IMR-90 (cell line): ENCODE data around the gene MAP3K3. TPM values are rescaled to one million over a fixed set of nuclear protein-coding genes. Genes with fewer than 3 reads are reported as not detected.
A peak's percentile ranks its signal among the peaks of the same experiment; 100 is the strongest.

Experiments
- ATAC-seq: fragments of 200-7000 bp; cut with Tn5 transposase; 2 replicates; pipeline ENCODE4 v1.9.1; 2020; ENCODE audit warnings: low read depth, mild to moderate bottlenecking, moderate library complexity
- BruUV-seq: library from RNA; stranded (reverse); fragments of 400-500 nt; replicated peaks from 2 replicates; lab custom pipeline; 2021; lab: Mats Ljungman, UMichigan
- CTCF ChIA-PET: fragments of 300-600 bp; formaldehyde crosslinking; extraction: SDS; loops from one replicate; lab custom pipeline; 2021; ENCODE audit warnings: antibody characterized with exemption; lab: Yijun Ruan, JAX
- POLR2A ChIA-PET: fragments of 300-600 bp; sonication (Branson Sonifier 250); formaldehyde crosslinking; loops from one replicate; lab custom pipeline; 2022; ENCODE audit warnings: antibody characterized with exemption; ENCODE audit not compliant: unreplicated experiment; lab: Charles Lee
- DNase-seq: peaks from one replicate; pipeline ENCODE4 v3.0.0; 2013
- H2AFZ ChIP-seq: replicated peaks from 2 replicates; pipeline ENCODE3; 2013; ENCODE audit warnings: low read length, mild to moderate bottlenecking; ENCODE audit not compliant: poor library complexity
- H2AK5ac ChIP-seq: 2 replicates; pipeline ENCODE4 v1.6.1; 2013; ENCODE audit warnings: low read depth, low read length, inconsistent platforms
- H2AK9ac ChIP-seq: replicated peaks from 2 replicates; pipeline ENCODE3; 2013; ENCODE audit warnings: mild to moderate bottlenecking, low read depth, low read length, moderate library complexity; ENCODE audit not compliant: poor library complexity
- H2BK120ac ChIP-seq: 2 replicates; pipeline ENCODE4 v1.6.1; 2013; ENCODE audit warnings: low read depth, low read length, inconsistent platforms
- H2BK15ac ChIP-seq: 3 replicates; pipeline ENCODE4 v1.6.1; 2013; ENCODE audit warnings: low read depth, low read length, inconsistent platforms
- H2BK20ac ChIP-seq: 2 replicates; pipeline ENCODE4 v1.6.1; 2013; ENCODE audit warnings: low read depth, mild to moderate bottlenecking, inconsistent platforms, low read length, moderate library complexity
- H2BK5ac ChIP-seq: 2 replicates; pipeline ENCODE4 v1.6.1; 2013; ENCODE audit warnings: mild to moderate bottlenecking, low read depth, low read length, inconsistent platforms; ENCODE audit not compliant: poor library complexity, severe bottlenecking
- H3K14ac ChIP-seq: replicated peaks from 2 replicates; pipeline ENCODE4 v1.6.1; 2013; ENCODE audit warnings: low read depth, low read length, inconsistent platforms
- H3K18ac ChIP-seq: 2 replicates; pipeline ENCODE4 v1.6.1; 2013; ENCODE audit warnings: low read depth, low read length, control low read depth
- H3K23ac ChIP-seq: 2 replicates; pipeline ENCODE4 v1.6.1; 2013; ENCODE audit warnings: low read depth, low read length, inconsistent platforms
- H3K27ac ChIP-seq: 2 replicates; pipeline ENCODE4 v1.5.1; 2013; ENCODE audit warnings: mild to moderate bottlenecking, control low read depth, low read length; ENCODE audit not compliant: insufficient read depth
- H3K27me3 ChIP-seq: 2 replicates; pipeline ENCODE4 v1.6.1; 2013; ENCODE audit warnings: low read length; ENCODE audit not compliant: control insufficient read depth, insufficient read depth
- H3K36me3 ChIP-seq: 2 replicates; pipeline ENCODE4 v1.6.1; 2013; ENCODE audit warnings: low read length, mixed read lengths; ENCODE audit not compliant: control insufficient read depth, insufficient read depth
- H3K4ac ChIP-seq: 2 replicates; pipeline ENCODE4 v1.6.1; 2013; ENCODE audit warnings: low read depth, low read length, inconsistent platforms
- H3K4me1 ChIP-seq: 2 replicates; pipeline ENCODE4 v1.6.1; 2013; ENCODE audit warnings: low read length, mixed read lengths; ENCODE audit not compliant: control insufficient read depth, insufficient read depth
- H3K4me2 ChIP-seq: 2 replicates; pipeline ENCODE4 v1.6.1; 2013; ENCODE audit warnings: low read depth, mild to moderate bottlenecking, control low read depth, low read length, moderate library complexity
- H3K4me3 ChIP-seq: 2 replicates; pipeline ENCODE4 v1.5.1; 2013; ENCODE audit warnings: low read depth, mild to moderate bottlenecking, control low read depth, low read length, moderate library complexity; ENCODE audit not compliant: insufficient read depth
- H3K56ac ChIP-seq: 2 replicates; pipeline ENCODE4 v1.6.1; 2013; ENCODE audit warnings: low read length, inconsistent platforms; ENCODE audit not compliant: insufficient read depth; ENCODE audit errors: extremely low read depth
- H3K79me1 ChIP-seq, 2 experiments: 2 replicates each; pipeline ENCODE4 v1.6.1; 2013; ENCODE audit warnings: low read length in 2 of 2, inconsistent platforms in 1 of 2, low read depth in 1 of 2
- H3K9ac ChIP-seq: 2 replicates; pipeline ENCODE4 v1.6.1; 2013; ENCODE audit warnings: low read depth, low read length, control low read depth
- H3K9me1 ChIP-seq: 2 replicates; pipeline ENCODE4 v1.6.1; 2013; ENCODE audit warnings: low read length, inconsistent platforms; ENCODE audit not compliant: insufficient read depth
- H3K9me3 ChIP-seq: 2 replicates; pipeline ENCODE4 v1.6.1; 2013; ENCODE audit warnings: low read length; ENCODE audit not compliant: control insufficient read depth, insufficient read depth
- H4K20me1 ChIP-seq: 2 replicates; pipeline ENCODE4 v1.6.1; 2013; ENCODE audit warnings: low read length, inconsistent platforms; ENCODE audit not compliant: insufficient read depth
- H4K5ac ChIP-seq: 2 replicates; pipeline ENCODE4 v1.6.1; 2013; ENCODE audit warnings: mild to moderate bottlenecking, low read depth, low read length, control low read depth
- H4K8ac ChIP-seq, 2 experiments: 2 replicates each; pipeline ENCODE4 v1.6.1; 2013; ENCODE audit warnings: low read depth in 2 of 2, low read length in 2 of 2, control low read depth in 1 of 2, inconsistent platforms in 1 of 2
- H4K91ac ChIP-seq: 2 replicates; pipeline ENCODE4 v1.6.1; 2013; ENCODE audit warnings: low read depth, low read length, inconsistent platforms; ENCODE audit not compliant: insufficient read depth
- CEBPB ChIP-seq: IDR thresholded peaks from 2 replicates; pipeline ENCODE4 v1.6.1; 2012; ENCODE audit warnings: low read depth, low read length, improper control_type of control experiment
- CHD1 ChIP-seq: IDR thresholded peaks from 2 replicates; pipeline ENCODE4 v1.6.1; 2012; ENCODE audit warnings: low read depth, low read length, improper control_type of control experiment
- CTCF ChIP-seq: conservative IDR thresholded peaks from 2 replicates; pipeline ENCODE4 v1.5.1; 2012; ENCODE audit warnings: mild to moderate bottlenecking, low read depth, low read length, improper control_type of control experiment
- FOS ChIP-seq: fragments of 150-350 bp; IDR thresholded peaks from 2 replicates; pipeline ENCODE4 v1.6.1; 2016; ENCODE audit warnings: low read depth, low read length
- MAFK ChIP-seq: IDR thresholded peaks from 2 replicates; pipeline ENCODE4 v1.6.1; 2012; ENCODE audit warnings: low read depth, low read length, improper control_type of control experiment
- MXI1 ChIP-seq: IDR thresholded peaks from 2 replicates; pipeline ENCODE4 v1.6.1; 2012; ENCODE audit warnings: low read depth, mild to moderate bottlenecking, low read length, moderate library complexity, borderline replicate concordance
- NFE2L2 ChIP-seq: fragments of 150-350 bp; IDR thresholded peaks from 2 replicates; pipeline ENCODE4 v1.6.1; 2016; ENCODE audit warnings: low read depth, mild to moderate bottlenecking, low read length
- POLR2A ChIP-seq: IDR thresholded peaks from 2 replicates; pipeline ENCODE4 v1.6.1; 2012; ENCODE audit warnings: mild to moderate bottlenecking, low read depth, low read length
- RCOR1 ChIP-seq: IDR thresholded peaks from 2 replicates; pipeline ENCODE4 v1.6.1; 2012; ENCODE audit warnings: mild to moderate bottlenecking, low read length, improper control_type of control experiment; ENCODE audit not compliant: insufficient replicate concordance
- RFX5 ChIP-seq: IDR thresholded peaks from 2 replicates; pipeline ENCODE4 v1.8.0; 2012; ENCODE audit warnings: low read depth, mild to moderate bottlenecking, low read length, moderate library complexity
- SMC3 ChIP-seq: fragments of 150-350 bp; IDR thresholded peaks from 2 replicates; pipeline ENCODE4 v1.6.1; 2016; ENCODE audit warnings: low read depth, mild to moderate bottlenecking, antibody characterized with exemption, low read length, moderate library complexity
- USF2 ChIP-seq: fragments of 150-350 bp; IDR thresholded peaks from 2 replicates; pipeline ENCODE4 v1.6.1; 2017; ENCODE audit warnings: mild to moderate bottlenecking, antibody characterized with exemption, low read length, low read depth
- WGBS, 2 experiments: methylation state at CpG; one replicate each; pipeline versions ENCODE4 v1.1.5 to v1.1.7; 2013; ENCODE audit warnings: missing lambda C conversion rate in 2 of 2; ENCODE audit not compliant: insufficient read length in 1 of 2; ENCODE audit errors: extremely low coverage in 2 of 2; 5-methylcytosine and 5-hydroxymethylcytosine counted together
- dilution Hi-C: fragments of 300-500 bp; cut with HindIII; formaldehyde crosslinking; loops from one replicate; pipeline ENCODE4 v1.14.3; 2018; ENCODE audit warnings: low sequenced_read_pairs; ENCODE audit not compliant: unreplicated experiment
- in situ Hi-C: fragments of 300-500 bp; cut with MboI; formaldehyde crosslinking; loops from 3 replicates; pipeline ENCODE4 v1.14.3; 2019; ENCODE audit warnings: low sequenced_read_pairs, inconsistent platforms, mixed read lengths
- intact Hi-C: fragments of 100-400 bp; cut with micrococcal nuclease; formaldehyde crosslinking; loops from 2 replicates; pipeline ENCODE4 v1.10.0; 2022
- polyA plus RNA-seq, 3 experiments: library from polyadenylated mRNA; depleted of rRNA; stranded (reverse); fragments of >200 nt; gene quantifications; 2 replicates each; pipeline ENCODE4 v1.2.3, GENCODE V29; 2012; ENCODE audit warnings: low replicate concordance in 1 of 3
- total RNA-seq: library from RNA; depleted of rRNA; stranded (reverse); fragments of >200 nt; gene quantifications from 2 replicates; pipeline ENCODE4 v1.2.3, GENCODE V29; 2012
- TF ChIP-seq, protein P1 (sequence below): fragments of 150-350 bp; IDR thresholded peaks from 2 replicates; pipeline ENCODE4 v1.6.1; 2016; ENCODE audit warnings: low read depth, mild to moderate bottlenecking, low read length, moderate library complexity, borderline replicate concordance

Gene MAP3K3
- total and polyA plus RNA-seq, 2 of the 4 experiments (the other 2 are of a cell fraction): 19.1 to 25.6 TPM

GRCh38 chr17:63701456-63701820, 79.2 kb downstream of the MAP3K3 start:
- POLR2A ChIA-PET: no interaction called here
- peaks cover 29% of the 10 kb centered on the region for H3K36me3 ChIP-seq

More at GRCh38 chr17:63701456-63701820, 79.2 kb downstream of the MAP3K3 start:
- no TSS peak for BruUV-seq
- Histone ChIP-seq H4K8ac (no peak overlapping the region), H3K14ac (no peak overlapping the region), H3K9me1 (no peaks in the 10 kb centered on the region), H3K56ac (no peak overlapping the region), H3K4ac (no peak overlapping the region), H2BK120ac (no peak overlapping the region), H3K23ac (peak overlapping the region; percentile 21; the same call in 1 of the 2 replicates), H3K4me3 (no peak overlapping the region), H3K27me3 (no peaks in the 10 kb centered on the region), H2BK5ac (no peak overlapping the region), H3K79me1 (peaks cover 0 to 33% of the 10 kb centered on the region in 2 experiments; a peak in 2 of 4 replicates), H2BK15ac (no peak overlapping the region), H2AFZ (no peak overlapping the region), H4K20me1 (peaks cover 5% of the 10 kb centered on the region), H3K4me2 (no peak overlapping the region; the same call in 1 of the 2 replicates), H4K5ac (no peak overlapping the region), H3K9ac (no peak overlapping the region), H3K4me1 (no peaks in the 10 kb centered on the region), H2AK9ac (no peak overlapping the region), H2BK20ac (no peak overlapping the region), H3K27ac (no peak overlapping the region), H3K18ac (no peak overlapping the region), H3K9me3 (no peaks in the 10 kb centered on the region), H4K91ac (no peak overlapping the region), H2AK5ac (no peak overlapping the region)
- no peak for ATAC-seq
- CTCF ChIA-PET: no interaction called here
- intact Hi-C loops (no loop called here), dilution Hi-C loops (no loop called here), in situ Hi-C loops (no loop called here)
- TF ChIP-seq MAFK: no peak
- TF ChIP-seq SMC3: no peak
- TF ChIP-seq NFE2L2: no peak
- no peak for TF ChIP-seq CTCF
- no peak for TF ChIP-seq MXI1
- no peak for TF ChIP-seq RCOR1
- no peak for TF ChIP-seq FOS
- TF ChIP-seq, protein P1, sequence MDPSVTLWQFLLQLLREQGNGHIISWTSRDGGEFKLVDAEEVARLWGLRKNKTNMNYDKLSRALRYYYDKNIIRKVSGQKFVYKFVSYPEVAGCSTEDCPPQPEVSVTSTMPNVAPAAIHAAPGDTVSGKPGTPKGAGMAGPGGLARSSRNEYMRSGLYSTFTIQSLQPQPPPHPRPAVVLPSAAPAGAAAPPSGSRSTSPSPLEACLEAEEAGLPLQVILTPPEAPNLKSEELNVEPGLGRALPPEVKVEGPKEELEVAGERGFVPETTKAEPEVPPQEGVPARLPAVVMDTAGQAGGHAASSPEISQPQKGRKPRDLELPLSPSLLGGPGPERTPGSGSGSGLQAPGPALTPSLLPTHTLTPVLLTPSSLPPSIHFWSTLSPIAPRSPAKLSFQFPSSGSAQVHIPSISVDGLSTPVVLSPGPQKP: no peak
- no peak for TF ChIP-seq USF2
- no peak for TF ChIP-seq CHD1
- no peak for TF ChIP-seq RFX5
- TF ChIP-seq POLR2A: no peak
- TF ChIP-seq CEBPB: no peak
- 76% methylated on average over 7 of the region's 10 CpGs; no CpG with 5 or more reads in 1 of the 2 experiments for WGBS, 2 experiments
- DNase-seq: no peak
